Measurements from ENCODE around the gene ZSCAN26.

GRCh38 chr6:28226460-28226859, 40.5 kb upstream of the ZSCAN26 start:
- TF ChIP-seq ISL1 (CRISPR knock-in tag; IDR thresholded peaks at IDR 0.05) (no peak), GLIS3 (CRISPR knock-in tag; IDR thresholded peaks at IDR 0.05) (no peak), ZFP30 (CRISPR knock-in tag; IDR thresholded peaks at IDR 0.05) (no peak), RARB (CRISPR knock-in tag; IDR thresholded peaks at IDR 0.05) (no peak), ZFP3 (CRISPR knock-in tag; IDR thresholded peaks at IDR 0.05) (no peak), TCF4 (CRISPR knock-in tag; IDR thresholded peaks at IDR 0.05; ENCODE audit: borderline replicate concordance) (no peak), ZNF70 (CRISPR knock-in tag; IDR thresholded peaks at IDR 0.05) (no peak), ARNTL (CRISPR knock-in tag; IDR thresholded peaks at IDR 0.05; ENCODE audit: borderline replicate concordance, low read depth) (no peak)
- TF ChIP-seq, protein P1, sequence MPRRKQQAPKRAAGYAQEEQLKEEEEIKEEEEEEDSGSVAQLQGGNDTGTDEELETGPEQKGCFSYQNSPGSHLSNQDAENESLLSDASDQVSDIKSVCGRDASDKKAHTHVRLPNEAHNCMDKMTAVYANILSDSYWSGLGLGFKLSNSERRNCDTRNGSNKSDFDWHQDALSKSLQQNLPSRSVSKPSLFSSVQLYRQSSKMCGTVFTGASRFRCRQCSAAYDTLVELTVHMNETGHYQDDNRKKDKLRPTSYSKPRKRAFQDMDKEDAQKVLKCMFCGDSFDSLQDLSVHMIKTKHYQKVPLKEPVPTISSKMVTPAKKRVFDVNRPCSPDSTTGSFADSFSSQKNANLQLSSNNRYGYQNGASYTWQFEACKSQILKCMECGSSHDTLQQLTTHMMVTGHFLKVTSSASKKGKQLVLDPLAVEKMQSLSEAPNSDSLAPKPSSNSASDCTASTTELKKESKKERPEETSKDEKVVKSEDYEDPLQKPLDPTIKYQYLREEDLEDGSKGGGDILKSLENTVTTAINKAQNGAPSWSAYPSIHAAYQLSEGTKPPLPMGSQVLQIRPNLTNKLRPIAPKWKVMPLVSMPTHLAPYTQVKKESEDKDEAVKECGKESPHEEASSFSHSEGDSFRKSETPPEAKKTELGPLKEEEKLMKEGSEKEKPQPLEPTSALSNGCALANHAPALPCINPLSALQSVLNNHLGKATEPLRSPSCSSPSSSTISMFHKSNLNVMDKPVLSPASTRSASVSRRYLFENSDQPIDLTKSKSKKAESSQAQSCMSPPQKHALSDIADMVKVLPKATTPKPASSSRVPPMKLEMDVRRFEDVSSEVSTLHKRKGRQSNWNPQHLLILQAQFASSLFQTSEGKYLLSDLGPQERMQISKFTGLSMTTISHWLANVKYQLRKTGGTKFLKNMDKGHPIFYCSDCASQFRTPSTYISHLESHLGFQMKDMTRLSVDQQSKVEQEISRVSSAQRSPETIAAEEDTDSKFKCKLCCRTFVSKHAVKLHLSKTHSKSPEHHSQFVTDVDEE (CRISPR knock-in tag; IDR thresholded peaks at IDR 0.05): no peak
- TF ChIP-seq, protein P2, sequence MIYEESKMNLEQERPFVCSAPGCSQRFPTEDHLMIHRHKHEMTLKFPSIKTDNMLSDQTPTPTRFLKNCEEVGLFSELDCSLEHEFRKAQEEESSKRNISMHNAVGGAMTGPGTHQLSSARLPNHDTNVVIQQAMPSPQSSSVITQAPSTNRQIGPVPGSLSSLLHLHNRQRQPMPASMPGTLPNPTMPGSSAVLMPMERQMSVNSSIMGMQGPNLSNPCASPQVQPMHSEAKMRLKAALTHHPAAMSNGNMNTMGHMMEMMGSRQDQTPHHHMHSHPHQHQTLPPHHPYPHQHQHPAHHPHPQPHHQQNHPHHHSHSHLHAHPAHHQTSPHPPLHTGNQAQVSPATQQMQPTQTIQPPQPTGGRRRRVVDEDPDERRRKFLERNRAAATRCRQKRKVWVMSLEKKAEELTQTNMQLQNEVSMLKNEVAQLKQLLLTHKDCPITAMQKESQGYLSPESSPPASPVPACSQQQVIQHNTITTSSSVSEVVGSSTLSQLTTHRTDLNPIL (CRISPR knock-in tag; IDR thresholded peaks at IDR 0.05; ENCODE audit: low read depth): no peak
- TF ChIP-seq, protein P3, sequence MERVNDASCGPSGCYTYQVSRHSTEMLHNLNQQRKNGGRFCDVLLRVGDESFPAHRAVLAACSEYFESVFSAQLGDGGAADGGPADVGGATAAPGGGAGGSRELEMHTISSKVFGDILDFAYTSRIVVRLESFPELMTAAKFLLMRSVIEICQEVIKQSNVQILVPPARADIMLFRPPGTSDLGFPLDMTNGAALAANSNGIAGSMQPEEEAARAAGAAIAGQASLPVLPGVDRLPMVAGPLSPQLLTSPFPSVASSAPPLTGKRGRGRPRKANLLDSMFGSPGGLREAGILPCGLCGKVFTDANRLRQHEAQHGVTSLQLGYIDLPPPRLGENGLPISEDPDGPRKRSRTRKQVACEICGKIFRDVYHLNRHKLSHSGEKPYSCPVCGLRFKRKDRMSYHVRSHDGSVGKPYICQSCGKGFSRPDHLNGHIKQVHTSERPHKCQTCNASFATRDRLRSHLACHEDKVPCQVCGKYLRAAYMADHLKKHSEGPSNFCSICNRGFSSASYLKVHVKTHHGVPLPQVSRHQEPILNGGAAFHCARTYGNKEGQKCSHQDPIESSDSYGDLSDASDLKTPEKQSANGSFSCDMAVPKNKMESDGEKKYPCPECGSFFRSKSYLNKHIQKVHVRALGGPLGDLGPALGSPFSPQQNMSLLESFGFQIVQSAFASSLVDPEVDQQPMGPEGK (CRISPR knock-in tag; IDR thresholded peaks at IDR 0.05; ENCODE audit: borderline replicate concordance): no peak
